ENCODE results near the gene NTPCR.
"Not testable (repeated sequence)": the region's sequence is repeated elsewhere in the genome, so short reads cannot be mapped to it uniquely, and the experiment has no call there.

The NTPCR gene

GRCh38 chr1:232925421-232926220 lies 24.8 kb upstream of the NTPCR start:
- no peak overlapping the region for H3K4me3 ChIP-seq (ENCODE audit: low read depth in 1 of 2, low read length in 2 of 2)
- H3K27ac ChIP-seq (ENCODE audit: low read depth, low read length): no peak overlapping the region
- no peaks in the 10 kb centered on the region for H3K36me3 ChIP-seq (ENCODE audit: control insufficient read depth in 1 of 2, insufficient read depth in 2 of 2, low read length in 2 of 2)
- no peak overlapping the region for H3K9ac ChIP-seq (ENCODE audit: low read depth in 1 of 2, low read length in 2 of 2)
- H3K4me1 ChIP-seq (ENCODE audit: control insufficient read depth in 1 of 2, insufficient read depth in 2 of 2, low read length in 2 of 2): no peaks in the 10 kb centered on the region
- H3K27me3 ChIP-seq (ENCODE audit: control insufficient read depth in 1 of 2, insufficient read depth in 2 of 2, low read length in 2 of 2): no peaks in the 10 kb centered on the region
- H3K9me3 ChIP-seq (ENCODE audit: control insufficient read depth in 1 of 2, low read length in 2 of 2): no peaks in the 10 kb centered on the region

- H3K4me1 ChIP-seq (ENCODE audit: control insufficient read depth in 1 of 2, insufficient read depth in 2 of 2, low read length in 2 of 2); H3K9ac ChIP-seq (ENCODE audit: low read depth in 1 of 2, low read length in 2 of 2); H3K27me3 ChIP-seq (ENCODE audit: control insufficient read depth in 1 of 2, insufficient read depth in 2 of 2, low read length in 2 of 2); H3K9me3 ChIP-seq (ENCODE audit: control insufficient read depth in 1 of 2, low read length in 2 of 2); H3K4me3 ChIP-seq (ENCODE audit: low read depth in 1 of 2, low read length in 2 of 2); H3K27ac ChIP-seq (ENCODE audit: low read depth, low read length); H3K36me3 ChIP-seq (ENCODE audit: control insufficient read depth in 1 of 2, insufficient read depth in 2 of 2, low read length in 2 of 2): not testable (repeated sequence)
Measured at GRCh38 chr1:232927166-232927565, 23.2 kb upstream of the NTPCR start.

DNA sequence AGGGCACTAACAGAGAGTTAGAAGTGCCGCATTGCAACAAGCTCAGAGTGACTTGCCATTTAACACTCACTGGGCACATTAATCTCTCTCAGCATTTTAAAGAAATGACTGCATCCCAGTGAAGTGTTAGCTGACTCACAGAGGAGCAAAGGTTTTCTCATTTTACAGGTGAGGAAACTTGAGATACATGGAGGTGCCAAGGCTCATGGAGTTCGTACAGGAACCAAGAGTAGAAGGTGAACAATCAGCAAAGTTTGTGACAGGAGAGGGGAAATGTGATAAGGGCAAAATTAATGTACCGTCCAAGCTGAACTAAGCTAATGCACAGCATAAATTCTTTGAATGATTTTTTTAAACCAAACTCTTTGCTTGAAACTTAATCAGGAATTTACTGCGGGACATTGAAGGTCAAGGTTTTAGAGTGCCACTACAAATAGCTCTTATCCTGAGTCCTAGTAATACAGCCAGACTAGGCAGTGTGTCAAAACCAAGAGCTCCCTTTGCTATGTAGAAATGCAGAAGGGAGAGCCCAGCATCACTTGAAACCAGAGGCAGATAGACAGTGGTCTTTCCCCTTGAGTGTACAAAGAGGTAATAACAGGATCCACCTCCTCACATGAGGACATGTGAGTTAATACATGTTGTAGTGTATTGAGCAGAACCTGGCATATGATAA lies 22.4 kb upstream of the NTPCR start:
- no peaks in the 10 kb centered on the region for H3K36me3 ChIP-seq (ENCODE audit: control insufficient read depth in 1 of 2, insufficient read depth in 2 of 2, low read length in 2 of 2)
- H3K9me3 ChIP-seq (ENCODE audit: control insufficient read depth in 1 of 2, low read length in 2 of 2): peaks cover 0 to 2% of the 10 kb centered on the region in 2 donors
- no peaks in the 10 kb centered on the region for H3K27me3 ChIP-seq (ENCODE audit: control insufficient read depth in 1 of 2, insufficient read depth in 2 of 2, low read length in 2 of 2)
- H3K27ac ChIP-seq (ENCODE audit: low read depth, low read length): no peak overlapping the region
- H3K4me3 ChIP-seq (ENCODE audit: low read depth in 1 of 2, low read length in 2 of 2): no peak overlapping the region
- no peak overlapping the region for H3K9ac ChIP-seq (ENCODE audit: low read depth in 1 of 2, low read length in 2 of 2)
- no peaks in the 10 kb centered on the region for H3K4me1 ChIP-seq (ENCODE audit: control insufficient read depth in 1 of 2, insufficient read depth in 2 of 2, low read length in 2 of 2)

- no peaks in the 10 kb centered on the region for H3K4me1 ChIP-seq (ENCODE audit: control insufficient read depth in 1 of 2, insufficient read depth in 2 of 2, low read length in 2 of 2)
- no peak overlapping the region for H3K9ac ChIP-seq (ENCODE audit: low read depth in 1 of 2, low read length in 2 of 2)
- no peak overlapping the region for H3K27ac ChIP-seq (ENCODE audit: low read depth, low read length)
- H3K9me3 ChIP-seq (ENCODE audit: control insufficient read depth in 1 of 2, low read length in 2 of 2): peaks cover 0 to 2% of the 10 kb centered on the region in 2 donors
- H3K4me3 ChIP-seq (ENCODE audit: low read depth in 1 of 2, low read length in 2 of 2): no peak overlapping the region
- H3K27me3 ChIP-seq (ENCODE audit: control insufficient read depth in 1 of 2, insufficient read depth in 2 of 2, low read length in 2 of 2): no peaks in the 10 kb centered on the region
- H3K36me3 ChIP-seq (ENCODE audit: control insufficient read depth in 1 of 2, insufficient read depth in 2 of 2, low read length in 2 of 2): no peaks in the 10 kb centered on the region
Measured at GRCh38 chr1:232932486-232933425, 17.7 kb upstream of the NTPCR start.

GRCh38 chr1:232936941-232937340 lies 13.5 kb upstream of the NTPCR start:
- Histone ChIP-seq H3K9me3 (ENCODE audit: control insufficient read depth in 1 of 2, low read length in 2 of 2) (peaks cover 0 to 2% of the 10 kb centered on the region in 2 donors), H3K27ac (ENCODE audit: low read depth, low read length) (no peak overlapping the region), H3K4me3 (ENCODE audit: low read depth in 1 of 2, low read length in 2 of 2) (no peak overlapping the region), H3K4me1 (ENCODE audit: control insufficient read depth in 1 of 2, insufficient read depth in 2 of 2, low read length in 2 of 2) (no peaks in the 10 kb centered on the region), H3K27me3 (ENCODE audit: control insufficient read depth in 1 of 2, insufficient read depth in 2 of 2, low read length in 2 of 2) (no peaks in the 10 kb centered on the region), H3K9ac (ENCODE audit: low read depth in 1 of 2, low read length in 2 of 2) (no peak overlapping the region), H3K36me3 (ENCODE audit: control insufficient read depth in 1 of 2, insufficient read depth in 2 of 2, low read length in 2 of 2) (no peaks in the 10 kb centered on the region)

- Histone ChIP-seq H3K9me3 (ENCODE audit: control insufficient read depth in 1 of 2, low read length in 2 of 2) (peaks cover 0 to under 1% of the 10 kb centered on the region in 2 donors), H3K4me1 (ENCODE audit: control insufficient read depth in 1 of 2, insufficient read depth in 2 of 2, low read length in 2 of 2) (no peaks in the 10 kb centered on the region), H3K4me3 (ENCODE audit: low read depth in 1 of 2, low read length in 2 of 2) (no peak overlapping the region), H3K36me3 (ENCODE audit: control insufficient read depth in 1 of 2, insufficient read depth in 2 of 2, low read length in 2 of 2) (no peaks in the 10 kb centered on the region), H3K9ac (ENCODE audit: low read depth in 1 of 2, low read length in 2 of 2) (no peak overlapping the region), H3K27ac (ENCODE audit: low read depth, low read length) (no peak overlapping the region), H3K27me3 (ENCODE audit: control insufficient read depth in 1 of 2, insufficient read depth in 2 of 2, low read length in 2 of 2) (no peaks in the 10 kb centered on the region)
Measured at GRCh38 chr1:232937741-232938375, 12.6 kb upstream of the NTPCR start.

DNA sequence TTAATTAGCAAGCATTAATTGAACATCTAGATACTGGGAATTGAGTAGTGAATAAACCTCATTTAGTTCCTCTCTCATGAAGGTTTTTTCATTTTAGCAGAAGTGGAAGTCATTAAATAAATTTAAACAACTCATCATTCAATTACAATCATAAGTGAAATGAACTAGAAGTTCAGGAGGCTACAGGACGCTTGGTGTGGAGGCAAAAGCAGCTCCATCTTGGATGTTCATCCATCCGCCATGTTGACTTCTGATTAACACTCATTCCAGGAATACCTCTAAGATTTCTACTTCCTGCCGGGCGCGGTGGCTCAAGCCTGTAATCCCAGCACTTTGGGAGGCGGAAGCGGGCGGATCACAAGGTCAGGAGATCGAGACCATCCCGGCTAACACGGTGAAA lies 11.5 kb upstream of the NTPCR start:
- no peak overlapping the region for H3K27ac ChIP-seq (ENCODE audit: low read depth, low read length)
- no peak overlapping the region for H3K9ac ChIP-seq (ENCODE audit: low read depth in 1 of 2, low read length in 2 of 2)
- H3K27me3 ChIP-seq (ENCODE audit: control insufficient read depth in 1 of 2, insufficient read depth in 2 of 2, low read length in 2 of 2): no peaks in the 10 kb centered on the region
- no peaks in the 10 kb centered on the region for H3K9me3 ChIP-seq (ENCODE audit: control insufficient read depth in 1 of 2, low read length in 2 of 2)
- H3K4me1 ChIP-seq (ENCODE audit: control insufficient read depth in 1 of 2, insufficient read depth in 2 of 2, low read length in 2 of 2): peaks cover 0 to 3% of the 10 kb centered on the region in 2 donors
- no peaks in the 10 kb centered on the region for H3K36me3 ChIP-seq (ENCODE audit: control insufficient read depth in 1 of 2, insufficient read depth in 2 of 2, low read length in 2 of 2)
- no peak overlapping the region for H3K4me3 ChIP-seq (ENCODE audit: low read depth in 1 of 2, low read length in 2 of 2)

DNA sequence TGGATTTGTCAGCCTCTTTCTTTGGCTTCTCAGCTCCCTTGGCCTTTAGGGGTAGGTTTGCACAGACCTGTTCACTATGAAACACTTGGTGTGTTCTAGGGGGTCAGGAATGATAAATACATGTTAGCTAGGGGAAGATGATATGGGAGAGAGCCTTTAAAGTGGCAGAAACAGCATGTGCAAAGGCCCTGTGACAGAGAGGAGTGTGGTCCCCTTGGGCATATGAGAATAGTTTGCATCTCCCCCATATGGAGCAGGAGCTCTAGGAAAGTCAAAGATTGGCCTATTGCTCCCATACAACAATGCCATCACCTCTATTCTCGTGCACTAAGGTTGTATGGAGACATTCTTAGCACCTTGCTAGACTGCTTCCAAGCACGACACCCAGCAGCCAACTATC lies 10.7 kb upstream of the NTPCR start:
- Histone ChIP-seq H3K4me3 (ENCODE audit: low read depth in 1 of 2, low read length in 2 of 2) (no peak overlapping the region), H3K36me3 (ENCODE audit: control insufficient read depth in 1 of 2, insufficient read depth in 2 of 2, low read length in 2 of 2) (no peaks in the 10 kb centered on the region), H3K27me3 (ENCODE audit: control insufficient read depth in 1 of 2, insufficient read depth in 2 of 2, low read length in 2 of 2) (no peaks in the 10 kb centered on the region), H3K9ac (ENCODE audit: low read depth in 1 of 2, low read length in 2 of 2) (no peak overlapping the region), H3K27ac (ENCODE audit: low read depth, low read length) (no peak overlapping the region), H3K9me3 (ENCODE audit: control insufficient read depth in 1 of 2, low read length in 2 of 2) (no peaks in the 10 kb centered on the region), H3K4me1 (ENCODE audit: control insufficient read depth in 1 of 2, insufficient read depth in 2 of 2, low read length in 2 of 2) (peaks cover 0 to 3% of the 10 kb centered on the region in 2 donors)

DNA sequence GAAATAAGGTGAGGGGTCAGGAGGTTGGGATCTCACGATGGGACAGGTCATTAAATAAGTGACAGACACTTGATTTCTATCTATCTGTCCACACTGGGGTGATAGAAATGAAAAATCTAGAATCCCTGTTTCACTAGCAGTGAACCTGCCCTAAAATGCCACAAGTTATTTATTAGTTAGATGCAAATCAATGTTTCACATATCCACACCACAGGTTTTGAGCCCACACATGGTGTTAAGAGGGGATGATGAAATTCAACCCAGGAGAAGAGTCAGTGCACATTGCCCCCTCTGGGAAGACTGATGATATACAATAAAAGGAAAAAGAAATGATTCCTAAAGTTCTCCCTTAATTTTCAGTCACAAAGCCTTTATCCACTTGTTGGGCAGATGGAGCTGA lies 10.1 kb upstream of the NTPCR start:
- Histone ChIP-seq H3K36me3 (ENCODE audit: control insufficient read depth in 1 of 2, insufficient read depth in 2 of 2, low read length in 2 of 2) (no peaks in the 10 kb centered on the region), H3K4me1 (ENCODE audit: control insufficient read depth in 1 of 2, insufficient read depth in 2 of 2, low read length in 2 of 2) (peaks cover 0 to 3% of the 10 kb centered on the region in 2 donors), H3K4me3 (ENCODE audit: low read depth in 1 of 2, low read length in 2 of 2) (no peak overlapping the region), H3K27ac (ENCODE audit: low read depth, low read length) (no peak overlapping the region), H3K27me3 (ENCODE audit: control insufficient read depth in 1 of 2, insufficient read depth in 2 of 2, low read length in 2 of 2) (no peaks in the 10 kb centered on the region), H3K9me3 (ENCODE audit: control insufficient read depth in 1 of 2, low read length in 2 of 2) (no peaks in the 10 kb centered on the region), H3K9ac (ENCODE audit: low read depth in 1 of 2, low read length in 2 of 2) (no peak overlapping the region)

All from duodenal mucosa (tissue), 2 donors.